ENCODE results near the gene ATP5F1E.

ATP5F1E gene

GRCh38 chr20:59047938-59048680 lies 16.0 kb upstream of the ATP5F1E start:
- Histone ChIP-seq H3K4me2 (ENCODE audit: insufficient read depth, low read length) (no peak overlapping the region), H3K27ac (ENCODE audit: low read length) (no peak overlapping the region), H4K20me1 (ENCODE audit: insufficient read depth, low read length) (no peaks in the 10 kb centered on the region), H2AFZ (ENCODE audit: low read depth, low read length) (no peak overlapping the region), H3K36me3 (ENCODE audit: insufficient read depth, low read length) (no peaks in the 10 kb centered on the region), H3K9me3 (ENCODE audit: insufficient read depth, low read length, severe bottlenecking) (no peaks in the 10 kb centered on the region), H3K4me1 (ENCODE audit: insufficient read depth, low read length) (peaks cover 6% of the 10 kb centered on the region), H3K4me3 (ENCODE audit: low read depth in 1 of 2, low read length in 2 of 2) (no peak overlapping the region), H3K9ac (ENCODE audit: low read depth, low read length) (no peak overlapping the region), H3K27me3 (ENCODE audit: insufficient read depth, low read length, poor library complexity) (peaks cover 21% of the 10 kb centered on the region), H3K79me2 (ENCODE audit: insufficient read depth, low read length) (peaks cover under 1% of the 10 kb centered on the region; the same call in 1 of the 2 replicates)
- DNase-seq (no peak), ATAC-seq (ENCODE audit: insufficient read depth, low read depth) (no peak)
- TF ChIP-seq CTCF (IDR thresholded peaks at IDR 0.05; ENCODE audit: borderline replicate concordance, extremely low read depth, low read length, poor library complexity, severe bottlenecking) (no peak), EZH2 (IDR thresholded peaks at IDR 0.05; ENCODE audit: borderline replicate concordance, low read depth, low read length, severe bottlenecking) (no peak)

- no peak overlapping the region for H3K4me3 ChIP-seq (ENCODE audit: low read depth in 1 of 2, low read length in 2 of 2)
- peaks cover 7% of the 10 kb centered on the region for H4K20me1 ChIP-seq (ENCODE audit: insufficient read depth, low read length)
- peaks cover 12% of the 10 kb centered on the region for H3K4me1 ChIP-seq (ENCODE audit: insufficient read depth, low read length)
- peaks cover 7% of the 10 kb centered on the region; the same call in 1 of the 2 replicates for H3K36me3 ChIP-seq (ENCODE audit: insufficient read depth, low read length)
- TF ChIP-seq CTCF (IDR thresholded peaks at IDR 0.05; ENCODE audit: borderline replicate concordance, extremely low read depth, low read length, poor library complexity, severe bottlenecking): no peak
- TF ChIP-seq EZH2 (IDR thresholded peaks at IDR 0.05; ENCODE audit: borderline replicate concordance, low read depth, low read length, severe bottlenecking): no peak
- DNase-seq (no peak), ATAC-seq (ENCODE audit: insufficient read depth, low read depth) (no peak)
- peaks cover 11% of the 10 kb centered on the region for H3K79me2 ChIP-seq (ENCODE audit: insufficient read depth, low read length)
- no peaks in the 10 kb centered on the region for H3K9me3 ChIP-seq (ENCODE audit: insufficient read depth, low read length, severe bottlenecking)
- no peak overlapping the region for H3K9ac ChIP-seq (ENCODE audit: low read depth, low read length)
- peaks cover 15% of the 10 kb centered on the region for H3K27me3 ChIP-seq (ENCODE audit: insufficient read depth, low read length, poor library complexity)
- H3K27ac ChIP-seq (ENCODE audit: low read length): no peak overlapping the region
- no peak overlapping the region for H3K4me2 ChIP-seq (ENCODE audit: insufficient read depth, low read length)
- H2AFZ ChIP-seq (ENCODE audit: low read depth, low read length): no peak overlapping the region
These were observed 14.7 kb upstream of the ATP5F1E start for GRCh38 chr20:59046862-59047261.

GRCh38 chr20:59044796-59045195 lies 12.7 kb upstream of the ATP5F1E start:
- H3K36me3 ChIP-seq (ENCODE audit: insufficient read depth, low read length): peaks cover 22% of the 10 kb centered on the region
- 0 out of 2 replicates have a peak overlapping the region, but pooled peaks have one; percentile 0 for H2AFZ ChIP-seq (ENCODE audit: low read depth, low read length)
- no peak overlapping the region for H3K27ac ChIP-seq (ENCODE audit: low read length)
- no peak overlapping the region for H3K4me3 ChIP-seq (ENCODE audit: low read depth in 1 of 2, low read length in 2 of 2)
- no peak overlapping the region for H3K4me2 ChIP-seq (ENCODE audit: insufficient read depth, low read length)
- DNase-seq (no peak), ATAC-seq (ENCODE audit: insufficient read depth, low read depth) (no peak)
- H3K9ac ChIP-seq (ENCODE audit: low read depth, low read length): no peak overlapping the region
- no peak for TF ChIP-seq CTCF (IDR thresholded peaks at IDR 0.05; ENCODE audit: borderline replicate concordance, extremely low read depth, low read length, poor library complexity, severe bottlenecking)
- TF ChIP-seq EZH2 (IDR thresholded peaks at IDR 0.05; ENCODE audit: borderline replicate concordance, low read depth, low read length, severe bottlenecking): no peak
- H3K9me3 ChIP-seq (ENCODE audit: insufficient read depth, low read length, severe bottlenecking): no peaks in the 10 kb centered on the region
- peaks cover 32% of the 10 kb centered on the region for H3K79me2 ChIP-seq (ENCODE audit: insufficient read depth, low read length)
- peaks cover 33% of the 10 kb centered on the region for H3K4me1 ChIP-seq (ENCODE audit: insufficient read depth, low read length)
- H3K27me3 ChIP-seq (ENCODE audit: insufficient read depth, low read length, poor library complexity): peaks cover 6% of the 10 kb centered on the region
- peaks cover 25% of the 10 kb centered on the region for H4K20me1 ChIP-seq (ENCODE audit: insufficient read depth, low read length)
